Activated T-cell treated with anti-CD3 and anti-CD28 coated beads, Interleukin-2, amount 50 U/mL, for 72 hours (primary cell): ENCODE measurements around the gene CHST11. TPM values are rescaled to one million over a fixed set of nuclear protein-coding genes. Genes with fewer than 3 reads are reported as not detected.
A peak's percentile ranks its signal among the peaks of the same experiment; 100 is the strongest.

Experiments used
- ATAC-seq, 2 donors: fragments of 150-1000 bp; cut with Tn5 transposase; replicated peaks in 1 of 2; 2 replicates each; pipeline ENCODE4 v1.10.0; 2021; ENCODE audit warnings: moderate library complexity in 2 of 2, mild to moderate bottlenecking in 1 of 2
- DNase-seq, 2 donors: peaks; one replicate each; pipeline ENCODE4 v3.0.0; 2021 to 2022; ENCODE audit warnings: mixed read lengths in 1 of 2
- H3K27ac Mint-ChIP-seq: one replicate; pipeline ENCODE4 v1.8.0; 2022; ENCODE audit warnings: mild to moderate bottlenecking, moderate library complexity, mixed read lengths
- H3K27me3 Mint-ChIP-seq: one replicate; pipeline ENCODE4 v1.8.0; 2022; ENCODE audit warnings: low read depth, mixed read lengths
- H3K36me3 Mint-ChIP-seq, 2 donors: one replicate each; pipeline ENCODE4 v1.8.0; 2022; ENCODE audit warnings: mixed read lengths in 2 of 2, mild to moderate bottlenecking in 1 of 2; ENCODE audit not compliant: insufficient read depth in 2 of 2
- H3K4me1 Mint-ChIP-seq: one replicate; pipeline ENCODE4 v1.8.0; 2022; ENCODE audit warnings: low read depth, mixed read lengths
- H3K4me3 Mint-ChIP-seq, 2 donors: one replicate each; pipeline ENCODE4 v1.8.0; 2022; ENCODE audit warnings: mild to moderate bottlenecking in 2 of 2, mixed read lengths in 2 of 2, moderate library complexity in 2 of 2
- H3K9me3 Mint-ChIP-seq, 2 donors: one replicate each; pipeline ENCODE4 v1.8.0; 2022; ENCODE audit warnings: mixed read lengths in 2 of 2
- total RNA-seq, 2 donors: library from RNA; stranded (reverse); gene quantifications; one replicate each; pipeline ENCODE4 v1.2.3, GENCODE V29; 2022

The CHST11 gene
- total RNA-seq, 2 donors from 2014 or later, result 47.2 to 57.7 TPM

DNA sequence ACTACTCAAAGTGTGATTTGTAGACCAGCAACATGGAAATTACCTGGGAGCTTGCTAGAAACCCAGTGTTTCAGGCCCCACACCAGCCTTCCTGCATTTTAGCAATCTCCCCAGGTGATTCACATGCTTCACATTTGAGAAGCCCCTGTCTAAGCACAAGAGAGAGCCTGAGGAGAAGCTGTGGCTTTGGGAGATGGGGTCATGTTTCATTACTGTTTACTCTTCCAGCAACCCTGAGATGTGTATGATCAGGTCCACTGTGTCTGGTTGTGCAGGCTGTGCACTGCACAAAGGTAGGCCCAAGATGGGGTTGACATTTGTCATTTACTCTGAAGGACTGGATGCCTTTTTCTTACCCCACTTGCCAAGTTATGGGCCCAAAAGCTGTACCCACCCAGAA is 311.3 kb downstream of the CHST11 start:
- DNase-seq (no peak), ATAC-seq (no peak)
- H3K27ac Mint-ChIP-seq, result no peak overlapping the region
- H3K9me3 Mint-ChIP-seq, result peaks cover 4 to 6% of the 10 kb centered on the region in 2 donors
- peaks cover 27% of the 10 kb centered on the region for H3K4me1 Mint-ChIP-seq
- H3K36me3 Mint-ChIP-seq, result peaks cover 6 to 8% of the 10 kb centered on the region in 2 donors
- H3K4me3 Mint-ChIP-seq, result no peak overlapping the region
- no peaks in the 10 kb centered on the region for H3K27me3 Mint-ChIP-seq

DNA sequence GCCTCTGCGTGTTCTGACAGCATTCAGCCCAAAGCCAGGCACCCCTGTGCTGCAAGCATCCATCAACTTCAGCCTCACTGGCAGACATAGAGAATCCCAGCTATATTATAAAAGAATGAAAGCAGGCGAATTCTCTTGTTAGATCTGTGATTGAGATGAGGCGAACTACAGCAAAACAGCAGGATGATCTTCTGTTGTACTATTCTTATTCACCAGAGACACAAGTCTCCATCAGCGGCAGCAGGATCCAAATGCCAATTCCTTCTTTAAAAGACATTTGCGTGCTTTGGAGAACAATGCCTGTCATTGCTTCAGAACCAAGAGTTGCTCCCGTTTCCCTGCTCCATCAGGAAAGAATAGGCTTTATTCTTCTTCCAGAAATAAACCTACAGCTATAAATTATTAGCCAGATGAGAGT is 312.4 kb downstream of the CHST11 start:
- Mint-ChIP-seq H3K4me3 (no peak overlapping the region), H3K4me1 (peaks cover 16% of the 10 kb centered on the region), H3K27me3 (no peaks in the 10 kb centered on the region), H3K27ac (no peak overlapping the region), H3K36me3 (peaks cover 9 to 13% of the 10 kb centered on the region in 2 donors), H3K9me3 (peaks cover 7 to 12% of the 10 kb centered on the region in 2 donors)
- ATAC-seq, result no peak
- DNase-seq, result no peak

DNA sequence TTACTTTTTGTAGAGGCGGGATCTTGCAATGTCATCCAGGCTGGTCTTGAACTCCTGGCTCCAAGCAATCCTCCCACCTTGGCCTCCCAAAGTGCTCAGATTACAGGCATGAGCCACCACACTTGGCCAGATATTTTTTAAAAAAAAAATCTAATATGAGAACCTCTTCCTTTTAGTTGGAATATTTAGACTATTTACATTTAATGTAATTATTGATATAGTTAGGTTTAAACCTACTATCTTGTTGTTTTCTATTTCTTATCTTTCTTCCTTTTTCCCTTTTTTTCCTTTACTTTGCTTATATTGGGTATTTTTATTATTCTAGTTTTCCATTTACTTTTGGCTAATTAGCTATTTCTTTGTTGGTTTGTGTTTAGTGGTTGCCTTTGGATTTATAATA is 315.6 kb downstream of the CHST11 start:
- Mint-ChIP-seq H3K27me3 (no peaks in the 10 kb centered on the region), H3K9me3 (peaks cover 7 to 11% of the 10 kb centered on the region in 2 donors), H3K36me3 (peaks cover 8 to 13% of the 10 kb centered on the region in 2 donors), H3K27ac (peak overlapping the region; percentile 69), H3K4me1 (peaks cover 5% of the 10 kb centered on the region), H3K4me3 (no peak overlapping the region)
- ATAC-seq (no peak), DNase-seq (no peak)

DNA sequence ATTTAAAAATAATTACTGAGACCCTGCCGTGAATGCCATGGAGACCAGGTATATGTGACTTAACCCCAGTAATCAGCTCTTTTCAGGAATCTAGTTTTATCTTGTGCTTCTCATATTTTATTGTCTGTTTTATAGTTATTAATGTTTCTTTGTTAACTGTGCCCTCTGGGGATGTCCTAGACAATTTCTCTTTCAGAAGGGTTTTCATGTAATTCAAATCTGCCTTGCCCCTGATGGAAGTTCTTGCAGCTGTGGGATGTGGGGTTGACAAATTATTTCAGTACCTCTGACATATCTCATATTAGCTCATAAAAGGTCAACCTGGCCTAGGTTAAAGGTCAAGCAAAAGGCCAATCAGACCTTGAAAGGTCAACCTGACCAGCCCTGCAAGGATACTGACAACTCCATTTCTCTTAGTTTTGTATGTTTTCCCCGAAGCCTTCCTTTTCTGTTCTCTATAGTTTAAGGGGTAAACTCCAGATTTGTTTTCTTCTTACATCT is 319.0 kb downstream of the CHST11 start:
- H3K27ac Mint-ChIP-seq, result peak overlapping the region; percentile 4
- peaks cover 13 to 15% of the 10 kb centered on the region in 2 donors for H3K36me3 Mint-ChIP-seq
- peaks cover 8 to 22% of the 10 kb centered on the region in 2 donors for H3K9me3 Mint-ChIP-seq
- ATAC-seq (no peak), DNase-seq (no peak)
- peaks cover 5% of the 10 kb centered on the region for H3K4me1 Mint-ChIP-seq
- no peak overlapping the region for H3K4me3 Mint-ChIP-seq
- no peaks in the 10 kb centered on the region for H3K27me3 Mint-ChIP-seq

DNA sequence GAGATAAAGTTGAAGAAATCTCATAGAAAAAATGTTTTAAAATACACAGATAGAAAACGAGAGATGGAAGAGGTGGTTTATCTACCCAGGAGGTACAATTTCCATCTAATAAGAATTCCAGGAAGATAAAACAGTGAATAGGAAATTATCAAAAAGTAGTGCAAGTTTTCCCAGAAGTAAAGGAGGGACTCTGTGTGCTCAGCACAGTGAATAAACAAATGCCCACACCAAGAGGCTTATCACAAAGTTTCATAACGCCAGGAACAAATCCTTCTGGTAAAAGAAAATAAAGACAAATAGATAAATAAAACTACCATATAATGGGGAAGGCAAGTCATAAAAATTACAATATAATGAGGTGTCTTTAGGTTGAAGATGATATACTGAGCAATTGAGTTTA is 322.4 kb downstream of the CHST11 start:
- H3K27me3 Mint-ChIP-seq, result no peaks in the 10 kb centered on the region
- H3K4me3 Mint-ChIP-seq, result no peak overlapping the region
- peaks cover 5% of the 10 kb centered on the region for H3K4me1 Mint-ChIP-seq
- DNase-seq (no peak), ATAC-seq (no peak)
- H3K36me3 Mint-ChIP-seq, result peaks cover 5% of the 10 kb centered on the region in 2 donors
- H3K9me3 Mint-ChIP-seq, result peaks cover 3 to 14% of the 10 kb centered on the region in 2 donors
- peak overlapping the region; percentile 70 for H3K27ac Mint-ChIP-seq

DNA sequence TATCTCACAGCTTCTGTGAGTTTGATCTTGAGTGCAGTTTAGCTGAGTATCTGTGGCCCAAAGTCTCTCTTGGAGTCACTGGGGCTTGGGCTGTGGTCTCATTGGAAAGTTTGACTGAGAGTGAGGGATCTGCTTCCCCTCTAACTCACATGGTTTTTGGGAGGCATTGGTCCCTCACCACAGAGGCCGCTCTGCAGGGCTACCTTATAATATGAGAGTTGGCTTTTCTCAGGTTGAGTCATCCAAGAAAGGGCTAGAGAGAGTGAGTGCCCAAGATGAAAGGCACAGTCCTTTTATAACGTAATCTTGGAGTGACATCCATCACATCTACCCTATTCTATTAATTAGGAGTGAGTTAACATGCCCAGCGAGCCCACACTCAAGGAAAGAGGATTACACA is 325.5 kb downstream of the CHST11 start:
- H3K9me3 Mint-ChIP-seq, result peaks cover 3 to 16% of the 10 kb centered on the region in 2 donors
- ATAC-seq, result no peak
- H3K36me3 Mint-ChIP-seq, result peaks cover 5% of the 10 kb centered on the region in 2 donors
- H3K4me1 Mint-ChIP-seq, result no peaks in the 10 kb centered on the region
- H3K4me3 Mint-ChIP-seq, result no peak overlapping the region
- no peaks in the 10 kb centered on the region for H3K27me3 Mint-ChIP-seq
- DNase-seq, result no peak
- H3K27ac Mint-ChIP-seq, result no peak overlapping the region

DNA sequence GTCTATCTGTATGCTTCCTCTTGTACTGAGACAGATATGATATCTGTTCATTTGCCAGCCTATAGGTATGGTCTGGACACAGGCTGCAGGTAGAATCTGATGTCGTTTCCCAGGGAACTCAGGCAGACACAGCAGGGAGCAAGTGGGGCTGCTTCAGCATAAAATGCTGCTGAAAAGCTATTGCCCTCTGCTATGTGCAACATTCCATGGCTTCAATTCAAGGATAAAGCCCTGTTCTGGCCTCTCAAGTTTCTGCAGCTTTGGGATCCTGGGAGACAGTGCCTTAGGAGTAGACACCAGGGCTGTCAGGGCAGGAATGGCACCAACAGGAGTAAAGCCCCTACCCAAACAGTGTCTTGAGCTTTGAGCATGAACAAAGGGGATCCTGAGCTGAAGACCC is 327.8 kb downstream of the CHST11 start:
- H3K36me3 Mint-ChIP-seq, result peaks cover 3 to 5% of the 10 kb centered on the region in 2 donors
- no peak for ATAC-seq
- H3K4me1 Mint-ChIP-seq, result no peaks in the 10 kb centered on the region
- no peak overlapping the region for H3K27ac Mint-ChIP-seq
- H3K4me3 Mint-ChIP-seq, result no peak overlapping the region
- no peak for DNase-seq
- no peaks in the 10 kb centered on the region for H3K27me3 Mint-ChIP-seq
- H3K9me3 Mint-ChIP-seq, result peaks cover 1 to 11% of the 10 kb centered on the region in 2 donors

DNA sequence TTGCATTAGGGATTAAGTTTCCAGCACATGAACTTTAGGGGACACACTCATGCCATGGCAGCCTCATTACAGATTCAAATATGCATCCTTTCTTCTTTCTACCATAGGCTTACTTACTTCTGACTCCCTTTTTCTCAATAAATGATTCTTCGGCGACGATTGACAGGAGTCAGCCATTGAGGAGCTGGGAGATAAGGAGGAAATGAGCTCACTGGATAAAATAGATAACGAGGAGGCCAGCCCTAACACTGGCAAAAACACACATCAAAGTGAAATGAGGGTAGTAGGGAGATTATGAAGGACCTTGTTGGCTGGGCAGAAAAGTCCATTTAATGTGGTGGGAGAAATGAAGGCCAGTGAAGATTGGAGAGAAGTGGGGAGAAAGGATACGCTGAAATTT is 329.1 kb downstream of the CHST11 start:
- DNase-seq (no peak), ATAC-seq (no peak)
- H3K9me3 Mint-ChIP-seq, result peaks cover 1 to 5% of the 10 kb centered on the region in 2 donors
- H3K27ac Mint-ChIP-seq, result no peak overlapping the region
- peaks cover 6% of the 10 kb centered on the region for H3K4me1 Mint-ChIP-seq
- no peak overlapping the region for H3K4me3 Mint-ChIP-seq
- H3K36me3 Mint-ChIP-seq, result peaks cover 0 to 2% of the 10 kb centered on the region in 2 donors
- no peaks in the 10 kb centered on the region for H3K27me3 Mint-ChIP-seq

DNA sequence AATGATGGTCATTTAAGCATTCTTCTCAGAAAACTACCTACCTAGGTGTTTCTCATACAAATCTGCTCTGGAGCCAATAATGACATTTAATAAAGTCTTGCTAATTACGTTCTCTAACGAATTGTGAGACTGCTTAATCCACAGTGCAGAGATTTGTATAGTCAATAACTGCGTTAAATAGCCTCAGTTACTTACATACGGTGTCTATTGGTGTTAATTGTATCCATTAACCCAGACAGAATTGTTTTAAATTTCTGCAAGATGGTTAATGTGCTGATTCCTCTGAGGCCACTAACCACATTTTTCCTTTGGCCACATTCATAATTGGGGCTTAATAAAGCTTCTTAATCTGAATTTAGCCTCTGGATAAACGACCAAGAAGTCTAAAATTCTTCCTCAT is 329.6 kb downstream of the CHST11 start:
- no peak for ATAC-seq
- H3K27ac Mint-ChIP-seq, result no peak overlapping the region

DNA sequence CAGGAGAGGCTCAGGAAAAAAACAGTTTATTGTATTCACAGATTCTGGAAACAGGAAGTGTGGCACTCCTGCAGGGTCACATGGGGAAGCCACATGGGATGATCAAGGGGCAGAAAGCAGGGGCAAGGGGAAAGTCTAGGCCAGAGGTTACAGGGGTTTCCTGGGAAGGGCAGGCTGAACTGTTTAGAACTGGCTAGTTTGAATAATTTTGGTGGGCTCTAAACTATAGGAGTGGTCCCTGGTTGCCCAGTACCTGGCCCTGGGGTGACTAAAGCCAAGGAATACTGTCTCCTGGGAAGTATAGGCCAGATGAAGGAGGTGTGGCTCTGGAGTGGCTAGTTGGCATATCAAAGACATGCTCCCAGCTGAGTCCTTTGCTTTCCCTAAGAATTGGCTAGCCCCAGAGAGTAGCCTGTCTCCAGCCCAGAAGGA is 332.1 kb downstream of the CHST11 start:
- DNase-seq (no peak), ATAC-seq (no peak)
- no peak overlapping the region for H3K27ac Mint-ChIP-seq
- peaks cover 0 to 2% of the 10 kb centered on the region in 2 donors for H3K9me3 Mint-ChIP-seq
- no peak overlapping the region for H3K4me3 Mint-ChIP-seq
- H3K27me3 Mint-ChIP-seq, result peaks cover 7% of the 10 kb centered on the region
- no peaks in the 10 kb centered on the region for H3K36me3 Mint-ChIP-seq
- H3K4me1 Mint-ChIP-seq, result peaks cover 6% of the 10 kb centered on the region

More for the DNA sequence above, 329.6 kb downstream of the CHST11 start:
- peaks cover 0 to 3% of the 10 kb centered on the region in 2 donors for H3K9me3 Mint-ChIP-seq
- no peak overlapping the region for H3K4me3 Mint-ChIP-seq
- no peaks in the 10 kb centered on the region for H3K27me3 Mint-ChIP-seq
- no peaks in the 10 kb centered on the region for H3K36me3 Mint-ChIP-seq
- DNase-seq, result no peak
- peaks cover 6% of the 10 kb centered on the region for H3K4me1 Mint-ChIP-seq

DNA sequence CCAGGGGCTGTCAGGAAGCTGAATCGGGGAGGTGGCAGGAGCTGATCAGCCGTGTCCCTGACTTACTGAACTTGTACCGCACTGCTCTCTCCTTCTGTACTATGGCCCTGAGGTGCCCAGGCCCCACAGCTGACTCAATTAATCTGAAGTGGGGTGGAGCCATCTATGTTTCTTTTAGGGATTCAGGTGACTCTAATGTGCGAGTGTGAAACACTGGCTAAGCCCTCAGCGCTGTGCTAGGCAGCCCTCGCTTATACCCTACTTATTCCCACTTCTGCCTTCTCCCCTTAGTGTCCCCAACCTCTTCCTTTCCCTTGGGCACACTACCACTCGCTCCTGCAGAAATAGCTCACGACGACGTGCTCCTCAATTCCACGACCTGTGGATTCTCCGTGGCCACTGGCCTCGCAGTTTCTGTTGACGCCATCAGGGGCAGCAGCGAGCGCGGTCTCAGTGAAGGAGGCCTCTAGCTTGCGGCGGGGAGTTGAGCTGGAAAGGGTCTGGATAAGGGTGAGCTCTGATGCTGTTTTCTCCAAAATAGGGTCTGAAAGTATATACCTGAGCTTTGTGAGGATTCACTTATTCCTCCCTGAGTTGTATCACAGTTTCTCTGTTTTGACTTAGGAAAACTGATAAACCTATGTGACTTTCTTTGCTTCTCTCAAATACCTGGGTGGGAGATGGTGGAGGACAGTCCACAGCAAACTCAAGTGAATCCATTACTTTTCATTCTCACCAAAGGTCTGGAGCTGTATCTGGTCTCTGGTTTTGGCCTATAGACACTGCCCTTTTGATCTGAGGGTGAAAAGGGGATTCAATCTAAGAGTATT is 333.8 kb downstream of the CHST11 start:
- Mint-ChIP-seq H3K36me3 (no peaks in the 10 kb centered on the region), H3K4me3 (peak overlapping the region in 1 of 2 donors; percentile 52), H3K9me3 (peaks cover 0 to 2% of the 10 kb centered on the region in 2 donors), H3K27ac (no peak overlapping the region), H3K27me3 (peaks cover 7% of the 10 kb centered on the region), H3K4me1 (peaks cover 6% of the 10 kb centered on the region)
- DNase-seq (peak; percentile 45 to 56), ATAC-seq (peak in 1 of 2 donors; percentile 62)

DNA sequence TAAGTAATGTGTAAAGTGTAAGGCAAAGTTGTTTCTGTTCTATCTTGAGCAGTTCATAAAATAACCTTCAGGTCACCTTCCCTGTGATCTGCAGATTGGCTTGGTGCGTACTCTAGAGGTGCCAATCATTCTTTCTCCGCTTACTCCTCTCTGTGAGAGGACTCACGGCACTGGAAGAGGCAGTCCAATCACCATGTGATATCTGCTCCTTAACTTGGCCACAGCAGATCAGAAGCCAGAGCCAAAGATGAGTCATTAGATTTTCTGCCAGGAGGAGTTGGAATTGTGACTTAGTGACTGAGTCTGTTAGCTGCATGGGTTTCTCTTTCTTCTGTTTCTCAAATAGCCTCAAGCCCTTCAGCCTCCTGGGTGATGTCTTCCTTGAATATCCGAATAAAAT is 335.8 kb downstream of the CHST11 start:
- Mint-ChIP-seq H3K4me1 (peaks cover 6% of the 10 kb centered on the region), H3K27me3 (peaks cover 7% of the 10 kb centered on the region), H3K36me3 (no peaks in the 10 kb centered on the region), H3K27ac (no peak overlapping the region), H3K9me3 (no peaks in the 10 kb centered on the region), H3K4me3 (no peak overlapping the region)
- DNase-seq (no peak), ATAC-seq (no peak)

DNA sequence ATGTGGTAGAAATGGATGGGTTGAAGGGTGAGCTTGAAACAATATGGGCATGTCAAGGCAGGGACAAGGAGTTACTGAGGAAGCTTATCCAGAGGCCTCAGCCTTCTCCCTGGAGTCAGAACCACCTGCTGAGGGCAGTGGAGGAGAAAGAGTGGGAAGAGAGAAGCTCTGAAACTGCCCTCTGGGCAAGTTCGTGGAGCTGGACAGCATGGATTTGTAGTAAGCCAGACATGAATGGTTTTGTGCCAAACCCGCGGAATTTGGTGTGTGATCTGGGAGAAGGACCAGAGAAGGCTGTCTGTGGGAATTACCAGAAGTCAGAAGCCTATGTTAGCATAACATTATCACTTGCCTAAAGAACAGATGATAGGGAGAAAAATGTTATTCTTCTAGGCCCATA is 336.5 kb downstream of the CHST11 start:
- peaks cover 7% of the 10 kb centered on the region for H3K27me3 Mint-ChIP-seq
- ATAC-seq, result no peak
- DNase-seq, result no peak
- H3K4me1 Mint-ChIP-seq, result peaks cover 6% of the 10 kb centered on the region
- H3K36me3 Mint-ChIP-seq, result no peaks in the 10 kb centered on the region
- H3K4me3 Mint-ChIP-seq, result no peak overlapping the region
- no peaks in the 10 kb centered on the region for H3K9me3 Mint-ChIP-seq
- H3K27ac Mint-ChIP-seq, result no peak overlapping the region
